Stimulated activated naive B cell treated with anti-CD40 and anti-IgM and Interleukin-4, amounts not matched to agents 10 μg/mL and 1 μg/mL and 100 μg/mL, for 72 hours (primary cell): ENCODE data around the gene ANO10.
A peak's percentile ranks its signal among the peaks of the same experiment; 100 is the strongest.

Source experiments
- ATAC-seq, 2 donors: fragments of 150-1000 bp; cut with Tn5 transposase; replicated peaks; 2 replicates each; pipeline ENCODE4 v1.10.0; 2021; ENCODE audit warnings: moderate library complexity in 1 of 2
- DNase-seq: peaks from one replicate; pipeline ENCODE4 v3.0.0; 2021
- H3K27ac Mint-ChIP-seq: one replicate; pipeline ENCODE4 v1.8.0; 2022; ENCODE audit warnings: mild to moderate bottlenecking, mixed read lengths
- H3K27me3 Mint-ChIP-seq, 2 donors: one replicate each; pipeline ENCODE4 v1.8.0; 2022; ENCODE audit warnings: mixed read lengths in 2 of 2
- H3K36me3 Mint-ChIP-seq, 2 donors: one replicate each; pipeline ENCODE4 v1.8.0; 2022; ENCODE audit warnings: mixed read lengths in 2 of 2, mild to moderate bottlenecking in 1 of 2
- H3K4me1 Mint-ChIP-seq, 2 donors: one replicate each; pipeline ENCODE4 v1.8.0; 2022; ENCODE audit warnings: mixed read lengths in 2 of 2, mild to moderate bottlenecking in 1 of 2
- H3K4me3 Mint-ChIP-seq, 2 donors: one replicate each; pipeline ENCODE4 v1.8.0; 2022; ENCODE audit warnings: mild to moderate bottlenecking in 2 of 2, mixed read lengths in 2 of 2, moderate library complexity in 1 of 2
- H3K9me3 Mint-ChIP-seq, 2 donors: one replicate each; pipeline ENCODE4 v1.8.0; 2022; ENCODE audit warnings: mixed read lengths in 2 of 2, mild to moderate bottlenecking in 1 of 2

ANO10 gene

GRCh38 chr3:43341788-43342187, 280.0 kb downstream of the ANO10 start:
- no peak for DNase-seq
- Mint-ChIP-seq H3K27ac (no peak overlapping the region), H3K27me3 (no peaks in the 10 kb centered on the region), H3K4me1 (peaks cover 2 to 5% of the 10 kb centered on the region in 2 donors), H3K36me3 (peaks cover 42 to 64% of the 10 kb centered on the region in 2 donors), H3K9me3 (peaks cover 3 to 4% of the 10 kb centered on the region in 2 donors), H3K4me3 (no peak overlapping the region)
- no peak for ATAC-seq

- no peak overlapping the region for H3K27ac Mint-ChIP-seq
- H3K27me3 Mint-ChIP-seq: no peaks in the 10 kb centered on the region
- H3K36me3 Mint-ChIP-seq: peaks cover 50 to 68% of the 10 kb centered on the region in 2 donors
- H3K4me3 Mint-ChIP-seq: no peak overlapping the region
- DNase-seq: no peak
- peaks cover 2% of the 10 kb centered on the region in 2 donors for H3K4me1 Mint-ChIP-seq
- peaks cover 9 to 12% of the 10 kb centered on the region in 2 donors for H3K9me3 Mint-ChIP-seq
- ATAC-seq: no peak
Measured at GRCh38 chr3:43340403-43340802, 281.4 kb downstream of the ANO10 start.

GRCh38 chr3:43338295-43338694, 283.5 kb downstream of the ANO10 start:
- ATAC-seq: no peak
- DNase-seq: no peak
- peaks cover 56 to 67% of the 10 kb centered on the region in 2 donors for H3K36me3 Mint-ChIP-seq
- H3K27me3 Mint-ChIP-seq: no peaks in the 10 kb centered on the region
- H3K4me1 Mint-ChIP-seq: peaks cover 2 to 4% of the 10 kb centered on the region in 2 donors
- H3K27ac Mint-ChIP-seq: no peak overlapping the region
- peaks cover 12 to 16% of the 10 kb centered on the region in 2 donors for H3K9me3 Mint-ChIP-seq
- no peak overlapping the region for H3K4me3 Mint-ChIP-seq

GRCh38 chr3:43335799-43336198, 286.0 kb downstream of the ANO10 start:
- H3K27me3 Mint-ChIP-seq: no peaks in the 10 kb centered on the region
- no peak for ATAC-seq
- H3K9me3 Mint-ChIP-seq: peaks cover 12 to 16% of the 10 kb centered on the region in 2 donors
- H3K4me3 Mint-ChIP-seq: no peak overlapping the region
- no peak for DNase-seq
- H3K36me3 Mint-ChIP-seq: peaks cover 62 to 74% of the 10 kb centered on the region in 2 donors
- H3K4me1 Mint-ChIP-seq: peaks cover 2 to 25% of the 10 kb centered on the region in 2 donors
- peak overlapping the region; percentile 76 for H3K27ac Mint-ChIP-seq

GRCh38 chr3:43334976-43335375, 286.8 kb downstream of the ANO10 start:
- ATAC-seq (no peak), DNase-seq (no peak)
- H3K4me3 Mint-ChIP-seq: no peak overlapping the region
- H3K27me3 Mint-ChIP-seq: no peaks in the 10 kb centered on the region
- peaks cover 12 to 16% of the 10 kb centered on the region in 2 donors for H3K9me3 Mint-ChIP-seq
- peaks cover 2 to 30% of the 10 kb centered on the region in 2 donors for H3K4me1 Mint-ChIP-seq
- peaks cover 58 to 66% of the 10 kb centered on the region in 2 donors for H3K36me3 Mint-ChIP-seq
- H3K27ac Mint-ChIP-seq: no peak overlapping the region

- no peak for DNase-seq
- Mint-ChIP-seq H3K9me3 (peaks cover 9 to 11% of the 10 kb centered on the region in 2 donors), H3K27ac (no peak overlapping the region), H3K27me3 (no peaks in the 10 kb centered on the region), H3K4me1 (peaks cover 16 to 56% of the 10 kb centered on the region in 2 donors), H3K4me3 (no peak overlapping the region), H3K36me3 (peaks cover 33 to 43% of the 10 kb centered on the region in 2 donors)
- ATAC-seq: no peak
Measured at GRCh38 chr3:43331381-43331780, 290.4 kb downstream of the ANO10 start.

- peaks cover 20 to 60% of the 10 kb centered on the region in 2 donors for H3K4me1 Mint-ChIP-seq
- no peak overlapping the region for H3K27ac Mint-ChIP-seq
- no peaks in the 10 kb centered on the region for H3K27me3 Mint-ChIP-seq
- no peak for ATAC-seq
- H3K9me3 Mint-ChIP-seq: peaks cover 7 to 8% of the 10 kb centered on the region in 2 donors
- DNase-seq: no peak
- H3K36me3 Mint-ChIP-seq: peaks cover 29 to 39% of the 10 kb centered on the region in 2 donors
- no peak overlapping the region for H3K4me3 Mint-ChIP-seq
Measured at GRCh38 chr3:43330981-43331380, 290.8 kb downstream of the ANO10 start.

- Mint-ChIP-seq H3K9me3 (no peaks in the 10 kb centered on the region), H3K27ac (peak overlapping the region; percentile 75), H3K4me1 (peaks cover 27 to 69% of the 10 kb centered on the region in 2 donors), H3K36me3 (peaks cover 15 to 23% of the 10 kb centered on the region in 2 donors), H3K27me3 (no peaks in the 10 kb centered on the region), H3K4me3 (peak overlapping the region; percentile 27 to 58)
- ATAC-seq (no peak), DNase-seq (no peak)
Measured at GRCh38 chr3:43328653-43329052, 293.2 kb downstream of the ANO10 start.

GRCh38 chr3:43327582-43327979, 294.2 kb downstream of the ANO10 start:
- peaks cover 27 to 63% of the 10 kb centered on the region in 2 donors for H3K4me1 Mint-ChIP-seq
- peaks cover 11 to 15% of the 10 kb centered on the region in 2 donors for H3K36me3 Mint-ChIP-seq
- DNase-seq (peak; percentile 4), ATAC-seq (peak; percentile 85 to 88)
- H3K27ac Mint-ChIP-seq: peak overlapping the region; percentile 83
- peak overlapping the region; percentile 37 to 43 for H3K4me3 Mint-ChIP-seq
- H3K27me3 Mint-ChIP-seq: no peaks in the 10 kb centered on the region
- H3K9me3 Mint-ChIP-seq: no peaks in the 10 kb centered on the region

- H3K27me3 Mint-ChIP-seq: no peaks in the 10 kb centered on the region
- peaks cover 27 to 58% of the 10 kb centered on the region in 2 donors for H3K4me1 Mint-ChIP-seq
- H3K36me3 Mint-ChIP-seq: peaks cover 9 to 10% of the 10 kb centered on the region in 2 donors
- DNase-seq (no peak), ATAC-seq (peak; percentile 88 to 89)
- H3K27ac Mint-ChIP-seq: peak overlapping the region; percentile 83
- H3K9me3 Mint-ChIP-seq: no peaks in the 10 kb centered on the region
- H3K4me3 Mint-ChIP-seq: peak overlapping the region; percentile 42 to 63
Measured at GRCh38 chr3:43326891-43327581, 294.8 kb downstream of the ANO10 start.

GRCh38 chr3:43323541-43323940, 298.3 kb downstream of the ANO10 start:
- no peak for DNase-seq

GRCh38 chr3:43320288-43320687, 301.5 kb downstream of the ANO10 start:
- Mint-ChIP-seq H3K4me3 (no peak overlapping the region), H3K36me3 (peaks cover 13 to 29% of the 10 kb centered on the region in 2 donors)

More at GRCh38 chr3:43323541-43323940, 298.3 kb downstream of the ANO10 start:
- peaks cover 37 to 64% of the 10 kb centered on the region in 2 donors for H3K4me1 Mint-ChIP-seq
- H3K36me3 Mint-ChIP-seq: peaks cover 8 to 20% of the 10 kb centered on the region in 2 donors
- no peaks in the 10 kb centered on the region for H3K27me3 Mint-ChIP-seq
- no peak for ATAC-seq
- H3K27ac Mint-ChIP-seq: no peak overlapping the region
- no peaks in the 10 kb centered on the region for H3K9me3 Mint-ChIP-seq
- H3K4me3 Mint-ChIP-seq: no peak overlapping the region

GRCh38 chr3:43319794-43320193, 302.0 kb downstream of the ANO10 start:
- ATAC-seq (no peak), DNase-seq (no peak)
- H3K27me3 Mint-ChIP-seq: no peaks in the 10 kb centered on the region
- no peaks in the 10 kb centered on the region for H3K9me3 Mint-ChIP-seq
- no peak overlapping the region for H3K4me3 Mint-ChIP-seq
- peaks cover 28 to 54% of the 10 kb centered on the region in 2 donors for H3K4me1 Mint-ChIP-seq
- peaks cover 13 to 29% of the 10 kb centered on the region in 2 donors for H3K36me3 Mint-ChIP-seq
- peak overlapping the region; percentile 80 for H3K27ac Mint-ChIP-seq

More at GRCh38 chr3:43320288-43320687, 301.5 kb downstream of the ANO10 start:
- Mint-ChIP-seq H3K27ac (no peak overlapping the region), H3K27me3 (no peaks in the 10 kb centered on the region), H3K9me3 (no peaks in the 10 kb centered on the region), H3K4me1 (peaks cover 29 to 54% of the 10 kb centered on the region in 2 donors)
- no peak for ATAC-seq
- no peak for DNase-seq

- ATAC-seq (no peak), DNase-seq (no peak)
- H3K27ac Mint-ChIP-seq: peak overlapping the region; percentile 62
- no peaks in the 10 kb centered on the region for H3K9me3 Mint-ChIP-seq
- H3K27me3 Mint-ChIP-seq: no peaks in the 10 kb centered on the region
- peaks cover 29 to 55% of the 10 kb centered on the region in 2 donors for H3K4me1 Mint-ChIP-seq
- H3K36me3 Mint-ChIP-seq: peaks cover 13 to 29% of the 10 kb centered on the region in 2 donors
- no peak overlapping the region for H3K4me3 Mint-ChIP-seq
Measured at GRCh38 chr3:43319376-43319775, 302.4 kb downstream of the ANO10 start.
